ENCODE measurements around the gene RGS16. TPM values are rescaled to one million over a fixed set of nuclear protein-coding genes. Genes with fewer than 3 reads are reported as not detected.

The RGS16 gene
- total and polyA plus RNA-seq, 8 donors: 3.5 to 11.0 (median 6.3) TPM

DNA sequence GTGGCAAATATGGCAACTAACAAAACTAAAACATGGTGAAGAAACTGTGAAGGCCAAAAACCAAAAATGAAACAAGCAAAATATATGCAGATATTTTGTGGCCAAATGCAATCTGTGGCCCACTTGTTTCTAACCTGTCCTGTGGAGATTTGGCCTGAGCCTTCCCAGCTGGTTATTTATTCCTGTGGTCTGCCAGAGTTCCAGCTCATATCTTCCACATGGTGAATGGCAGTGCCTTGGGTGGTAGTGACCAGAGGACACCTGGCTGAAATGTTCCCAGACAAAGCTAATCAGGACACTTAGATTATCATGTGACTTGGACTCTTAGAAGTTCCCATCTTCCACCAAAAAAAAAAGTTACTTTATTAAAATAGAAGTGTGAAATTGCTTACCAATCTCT, 54.8 kb downstream of the RGS16 start:
- Histone ChIP-seq H3K4me1 (no peaks in the 10 kb centered on the region), H3K9me3 (peaks cover 0 to 6% of the 10 kb centered on the region in 2 donors), H3K36me3 (no peaks in the 10 kb centered on the region), H3K27ac (no peak overlapping the region), H3K4me3 (no peak overlapping the region), H3K27me3 (no peaks in the 10 kb centered on the region)
- no peak for ATAC-seq
- no peak for DNase-seq
- TF ChIP-seq, protein P1, sequence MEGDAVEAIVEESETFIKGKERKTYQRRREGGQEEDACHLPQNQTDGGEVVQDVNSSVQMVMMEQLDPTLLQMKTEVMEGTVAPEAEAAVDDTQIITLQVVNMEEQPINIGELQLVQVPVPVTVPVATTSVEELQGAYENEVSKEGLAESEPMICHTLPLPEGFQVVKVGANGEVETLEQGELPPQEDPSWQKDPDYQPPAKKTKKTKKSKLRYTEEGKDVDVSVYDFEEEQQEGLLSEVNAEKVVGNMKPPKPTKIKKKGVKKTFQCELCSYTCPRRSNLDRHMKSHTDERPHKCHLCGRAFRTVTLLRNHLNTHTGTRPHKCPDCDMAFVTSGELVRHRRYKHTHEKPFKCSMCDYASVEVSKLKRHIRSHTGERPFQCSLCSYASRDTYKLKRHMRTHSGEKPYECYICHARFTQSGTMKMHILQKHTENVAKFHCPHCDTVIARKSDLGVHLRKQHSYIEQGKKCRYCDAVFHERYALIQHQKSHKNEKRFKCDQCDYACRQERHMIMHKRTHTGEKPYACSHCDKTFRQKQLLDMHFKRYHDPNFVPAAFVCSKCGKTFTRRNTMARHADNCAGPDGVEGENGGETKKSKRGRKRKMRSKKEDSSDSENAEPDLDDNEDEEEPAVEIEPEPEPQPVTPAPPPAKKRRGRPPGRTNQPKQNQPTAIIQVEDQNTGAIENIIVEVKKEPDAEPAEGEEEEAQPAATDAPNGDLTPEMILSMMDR (IDR thresholded peaks at IDR 0.05): no peak
- intact Hi-C loops (cut with DNase I): no loop called here

Other genes with a start within 250 kb of the RGS16 start
- 1,000 to 10,000 TPM in 1 of 2 donors, 100 to 1,000 TPM in 1; 672 to 1,187 TPM for gene GLUL, start 212.6 kb downstream of the RGS16 start, total RNA-seq
- gene GLUL, start 212.6 kb downstream of the RGS16 start, polyA plus RNA-seq (ENCODE audit: insufficient read length in 6 of 6): 100 to 1,000 TPM; 377 to 463 (median 429) TPM
- not detected for gene TEDDM1, start 203.7 kb downstream of the RGS16 start, total RNA-seq
- gene TEDDM1, start 203.7 kb downstream of the RGS16 start, polyA plus RNA-seq (ENCODE audit: insufficient read length in 6 of 6): under 1 TPM; 0.07 to 0.25 (median 0.18) TPM
- gene RGSL1, start 154.2 kb downstream of the RGS16 start, total RNA-seq: under 1 TPM in 1 of 2 donors, not detected in 1; 0.39 TPM
- gene RGSL1, start 154.2 kb downstream of the RGS16 start, polyA plus RNA-seq (ENCODE audit: insufficient read length in 6 of 6): not detected
- gene RNASEL, start 15.1 kb downstream of the RGS16 start, total RNA-seq: 10 to 100 TPM; 13.5 to 13.6 TPM
- gene RNASEL, start 15.1 kb downstream of the RGS16 start, polyA plus RNA-seq (ENCODE audit: insufficient read length in 6 of 6): 10 to 100 TPM; 10.6 to 13.7 (median 12.1) TPM
- under 1 TPM in 1 of 2 donors, not detected in 1; 0.05 TPM for gene RGS8, start 80.2 kb upstream of the RGS16 start, total RNA-seq
- not detected for gene RGS8, start 80.2 kb upstream of the RGS16 start, polyA plus RNA-seq (ENCODE audit: insufficient read length in 6 of 6)
- gene NPL, start 185.4 kb upstream of the RGS16 start, total RNA-seq: 10 to 100 TPM; 35.2 to 73.5 TPM
- gene NPL, start 185.4 kb upstream of the RGS16 start, polyA plus RNA-seq (ENCODE audit: insufficient read length in 6 of 6): 10 to 100 TPM in 1 of 6 donors, 1 to 10 TPM in 5; 6.4 to 10.9 (median 7.6) TPM
- gene DHX9, start 235.0 kb upstream of the RGS16 start, total RNA-seq: 100 to 1,000 TPM; 109 to 160 TPM
- 100 to 1,000 TPM; 217 to 269 (median 256) TPM for gene DHX9, start 235.0 kb upstream of the RGS16 start, polyA plus RNA-seq (ENCODE audit: insufficient read length in 6 of 6)